HG03571 (cell line): Measurements from ENCODE around the gene OAS2.

Experiments used
- ATAC-seq: cut with Tn5 transposase; IDR thresholded peaks from one replicate; pipeline ENCODE4 v1.9.1; 2021; ENCODE audit not compliant: unreplicated experiment

The OAS2 gene

DNA sequence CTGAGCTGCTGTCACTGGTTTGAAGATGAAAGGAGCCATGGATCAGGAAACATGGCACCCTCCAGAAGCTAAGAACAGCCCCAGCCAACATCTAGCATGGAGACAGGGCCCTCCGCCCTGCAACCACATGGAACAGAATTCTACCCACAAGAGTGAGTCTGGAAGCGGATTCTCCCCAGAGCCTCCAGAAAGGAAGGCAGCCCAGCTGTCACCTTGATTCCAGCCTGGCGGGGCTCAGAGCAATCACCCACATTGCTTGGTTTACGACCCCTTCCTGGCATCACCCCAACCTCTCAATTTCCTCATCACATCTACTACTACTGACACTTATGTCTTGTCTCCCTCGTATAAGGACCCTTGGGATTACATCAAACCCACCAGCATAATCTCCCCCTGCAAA lies 38.5 kb downstream of the OAS2 start:
- ATAC-seq, result no peak

GRCh38 chr12:113019025-113019424 lies 40.7 kb downstream of the OAS2 start:
- no peak for ATAC-seq

GRCh38 chr12:113021500-113021899 lies 43.2 kb downstream of the OAS2 start:
- no peak for ATAC-seq

DNA sequence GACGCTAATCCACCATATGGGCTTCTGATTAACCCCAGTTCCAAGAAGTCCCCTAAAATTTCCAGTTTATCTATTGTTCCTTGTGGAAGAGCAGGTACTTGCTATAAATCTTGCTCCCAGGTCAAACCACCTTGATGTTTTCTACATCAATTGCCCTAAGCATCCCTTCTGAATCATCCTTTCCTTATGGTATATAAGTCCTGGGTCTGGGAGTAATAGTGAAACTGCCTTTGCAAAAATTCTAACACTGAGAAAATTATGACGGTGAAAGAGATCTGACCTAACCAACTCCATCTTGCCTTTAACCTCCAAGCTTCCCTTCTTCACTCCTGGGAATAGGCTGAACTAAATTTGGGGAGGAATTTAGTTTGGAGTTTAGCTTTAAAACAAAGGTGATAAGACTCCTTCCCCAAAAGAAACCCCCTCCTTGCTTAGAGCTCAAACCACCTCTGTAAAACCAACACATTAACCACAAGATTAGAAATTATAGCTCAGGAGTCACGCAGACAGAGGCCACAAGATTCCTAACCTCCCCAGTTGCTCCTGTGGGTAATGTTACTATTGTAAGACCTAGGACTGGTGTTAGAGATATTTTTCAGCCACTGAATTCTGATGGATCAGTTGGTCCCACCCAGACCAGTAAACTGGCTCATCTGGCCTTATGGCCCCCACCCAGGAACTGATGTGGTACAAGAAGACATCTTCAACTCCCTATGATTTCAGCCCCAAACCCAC lies 44.4 kb downstream of the OAS2 start:
- ATAC-seq, result no peak

DNA sequence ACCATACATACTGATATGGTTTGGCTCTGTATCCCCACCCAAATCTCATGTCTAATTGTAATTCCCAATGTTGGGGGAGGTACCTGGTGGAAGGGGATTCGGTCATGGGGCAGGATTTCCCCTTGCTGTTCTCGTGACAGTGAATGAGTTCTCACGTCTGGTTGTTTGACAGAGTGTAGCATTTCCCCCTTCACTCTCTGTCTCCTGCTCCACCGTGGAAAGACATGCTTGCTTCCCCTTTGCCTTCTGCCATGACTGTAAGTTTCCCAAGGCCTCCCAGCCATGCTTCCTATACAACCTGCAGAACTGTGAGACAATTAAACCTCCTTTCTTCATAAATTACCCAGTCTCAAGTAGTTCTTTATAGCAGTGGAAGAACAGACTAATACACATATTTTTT lies 49.4 kb downstream of the OAS2 start:
- ATAC-seq, result no peak

DNA sequence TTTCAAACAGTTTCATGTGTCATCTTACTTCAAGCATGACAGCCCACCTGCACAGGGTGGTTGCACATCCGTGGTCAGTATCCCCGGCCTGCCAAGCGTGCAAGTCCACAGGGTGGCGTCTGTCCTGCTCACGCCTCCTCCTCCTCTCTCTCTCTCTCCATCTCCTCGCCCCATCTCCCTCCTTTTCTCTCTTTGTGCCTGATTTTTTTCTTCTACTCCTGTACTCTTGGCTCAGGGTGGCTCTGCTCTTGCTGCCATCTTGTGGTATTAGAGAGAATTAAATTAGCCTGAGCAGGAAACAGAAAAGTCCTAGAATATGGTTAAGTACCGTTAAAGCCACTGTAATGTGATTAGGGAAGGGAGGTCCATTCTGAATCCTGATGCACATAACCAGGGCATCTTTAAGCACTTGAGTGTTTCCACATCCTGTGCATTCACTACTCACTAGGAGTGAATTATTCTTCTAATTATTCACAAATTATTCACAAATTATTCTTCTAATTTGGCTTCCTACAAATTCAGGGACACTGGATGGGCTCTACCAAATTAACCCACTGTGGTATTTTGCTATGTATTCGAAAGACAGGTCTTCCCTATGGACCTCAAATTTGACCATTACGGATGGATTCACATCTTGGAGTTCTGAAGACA lies 52.7 kb downstream of the OAS2 start:
- ATAC-seq, result no peak

- ATAC-seq, result no peak
These were observed 61.7 kb downstream of the OAS2 start for GRCh38 chr12:113039911-113040445.

GRCh38 chr12:113040722-113041171 lies 62.4 kb downstream of the OAS2 start:
- no peak for ATAC-seq

DNA sequence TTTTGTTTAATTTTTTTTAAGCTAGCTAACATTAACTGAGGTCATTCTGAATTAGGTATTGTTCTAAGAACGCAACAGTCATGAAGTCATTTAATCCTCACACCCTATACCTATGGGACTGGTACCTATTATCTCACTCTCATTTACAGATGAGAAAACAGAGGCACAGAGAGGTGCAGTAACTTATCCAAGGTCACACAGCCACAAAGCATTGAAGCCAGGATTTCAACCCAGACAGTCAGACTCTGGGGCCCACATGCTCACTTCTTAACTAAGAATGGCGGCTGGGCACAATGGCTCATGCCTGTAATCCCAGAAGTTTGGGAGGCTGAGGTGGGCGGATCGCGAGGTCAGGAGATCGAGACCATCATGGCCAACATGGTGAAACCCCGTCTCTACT lies 63.2 kb downstream of the OAS2 start:
- ATAC-seq, result no peak

GRCh38 chr12:113043240-113043639 lies 64.9 kb downstream of the OAS2 start:
- ATAC-seq, result no peak

GRCh38 chr12:113044516-113044915 lies 66.2 kb downstream of the OAS2 start:
- no peak for ATAC-seq

DNA sequence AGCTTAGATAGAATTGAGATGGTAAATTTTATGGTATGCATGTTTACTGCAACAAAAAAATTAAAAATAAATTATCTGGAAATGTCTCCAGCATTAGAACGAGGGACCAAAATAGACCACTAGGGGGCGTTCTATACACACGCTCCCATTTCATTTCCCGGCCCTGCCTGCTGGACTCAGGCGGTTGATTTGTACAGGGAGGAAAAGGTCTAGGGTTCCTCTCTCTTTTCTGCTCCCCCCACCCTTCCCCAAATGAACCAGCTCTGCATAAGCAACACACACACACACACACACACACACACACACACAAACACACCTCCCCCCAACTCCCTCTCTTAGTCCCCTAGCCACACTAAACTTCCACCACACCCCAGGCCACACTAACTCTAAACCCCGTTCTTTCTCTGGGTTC lies 70.4 kb downstream of the OAS2 start:
- ATAC-seq, result no peak

DNA sequence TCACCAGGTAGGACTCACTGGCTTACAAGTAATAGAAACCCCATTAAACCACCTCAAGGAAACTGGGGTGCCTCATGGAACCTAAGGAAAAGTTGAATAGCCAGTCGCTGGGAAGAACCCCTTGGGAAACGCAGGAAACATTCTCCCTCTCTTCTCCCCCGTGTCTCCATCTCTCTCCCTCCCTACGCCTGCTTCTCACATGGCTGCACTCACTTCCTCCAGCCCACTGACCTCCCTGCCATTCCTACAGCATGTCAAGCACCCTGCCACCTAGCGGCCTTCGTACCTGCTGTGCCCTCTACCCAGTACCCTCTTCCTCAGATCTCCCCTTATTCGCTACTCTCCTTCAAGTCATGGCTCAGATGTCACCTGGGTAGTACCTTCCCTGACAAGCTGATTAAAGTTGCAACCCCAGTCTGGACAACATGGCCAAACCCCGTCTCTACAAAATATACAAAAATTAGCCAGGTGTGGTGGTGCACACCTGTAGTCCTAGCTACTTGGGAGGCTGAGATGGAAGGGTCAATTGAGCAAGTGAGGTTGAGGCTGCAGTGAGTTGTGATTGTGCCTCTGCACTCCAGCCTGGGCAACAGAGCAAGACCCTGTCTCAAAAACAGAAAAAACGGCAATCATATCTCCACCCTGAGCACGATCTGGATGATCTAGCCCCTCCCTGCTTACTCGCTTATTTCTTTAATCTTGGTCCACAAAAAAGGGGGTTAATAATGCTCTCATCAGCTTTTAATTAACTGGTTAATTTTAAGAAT lies 71.8 kb downstream of the OAS2 start:
- ATAC-seq, result no peak

GRCh38 chr12:113050795-113051194 lies 72.5 kb downstream of the OAS2 start:
- ATAC-seq, result no peak

DNA sequence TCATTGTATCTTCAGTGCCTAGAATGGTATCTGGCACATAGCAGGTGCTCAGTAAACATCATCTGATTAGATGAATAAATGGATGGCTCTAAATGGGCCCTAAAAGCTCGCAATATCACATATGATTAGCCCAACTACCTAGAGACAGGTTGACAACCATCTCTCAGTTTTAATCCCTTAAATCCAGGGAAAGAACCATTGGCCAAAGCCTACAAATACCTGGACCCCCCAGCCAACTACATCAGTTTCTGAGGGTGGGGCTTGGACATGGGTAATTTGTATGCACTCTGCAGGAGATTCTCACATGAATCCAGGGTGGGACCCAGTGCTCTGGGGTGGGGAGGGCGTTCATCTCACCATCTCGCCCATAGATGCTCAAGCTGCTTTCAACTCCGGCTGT lies 73.4 kb downstream of the OAS2 start:
- no peak for ATAC-seq

GRCh38 chr12:113052326-113052725 lies 74.0 kb downstream of the OAS2 start:
- no peak for ATAC-seq

DNA sequence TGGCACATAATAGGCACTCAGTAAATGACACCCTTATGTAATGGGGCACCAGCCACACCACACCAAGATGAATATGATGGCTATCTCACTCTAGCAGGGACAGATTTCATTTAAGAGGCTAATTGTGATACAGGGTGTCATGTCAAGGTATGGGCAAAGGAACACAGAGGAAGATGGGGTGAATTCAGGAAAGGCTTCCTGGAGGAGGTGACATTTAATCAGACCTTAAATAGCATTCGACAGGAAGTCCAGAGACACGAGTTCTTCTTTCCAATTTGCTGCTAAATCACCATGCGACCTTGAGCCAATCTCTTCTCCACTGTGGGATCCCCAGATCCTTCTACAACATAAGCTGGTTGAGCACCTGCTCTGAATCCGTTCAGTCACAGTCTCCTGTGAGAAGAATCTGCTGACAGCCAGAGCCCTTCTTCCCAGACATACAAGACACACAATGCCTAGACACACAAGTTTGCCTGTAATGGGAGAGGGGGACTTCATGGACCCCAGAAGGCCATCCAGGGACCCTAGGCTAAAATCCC lies 76.7 kb downstream of the OAS2 start:
- ATAC-seq, result no peak

- ATAC-seq, result no peak
These were observed 77.5 kb downstream of the OAS2 start for GRCh38 chr12:113055594-113056380.

DNA sequence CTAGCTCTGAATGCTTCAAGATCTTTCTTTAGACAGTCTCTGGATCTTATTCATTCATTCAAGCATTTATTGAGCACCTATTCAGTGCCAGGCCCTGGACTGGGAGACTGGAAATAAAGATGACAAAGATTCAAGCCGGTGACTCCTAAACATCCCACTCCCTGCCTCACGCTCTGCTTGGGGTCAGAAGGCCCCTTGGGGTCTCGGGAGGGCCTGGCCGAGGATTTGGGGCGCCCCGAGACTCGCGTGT lies 78.0 kb downstream of the OAS2 start:
- ATAC-seq, result no peak

DNA sequence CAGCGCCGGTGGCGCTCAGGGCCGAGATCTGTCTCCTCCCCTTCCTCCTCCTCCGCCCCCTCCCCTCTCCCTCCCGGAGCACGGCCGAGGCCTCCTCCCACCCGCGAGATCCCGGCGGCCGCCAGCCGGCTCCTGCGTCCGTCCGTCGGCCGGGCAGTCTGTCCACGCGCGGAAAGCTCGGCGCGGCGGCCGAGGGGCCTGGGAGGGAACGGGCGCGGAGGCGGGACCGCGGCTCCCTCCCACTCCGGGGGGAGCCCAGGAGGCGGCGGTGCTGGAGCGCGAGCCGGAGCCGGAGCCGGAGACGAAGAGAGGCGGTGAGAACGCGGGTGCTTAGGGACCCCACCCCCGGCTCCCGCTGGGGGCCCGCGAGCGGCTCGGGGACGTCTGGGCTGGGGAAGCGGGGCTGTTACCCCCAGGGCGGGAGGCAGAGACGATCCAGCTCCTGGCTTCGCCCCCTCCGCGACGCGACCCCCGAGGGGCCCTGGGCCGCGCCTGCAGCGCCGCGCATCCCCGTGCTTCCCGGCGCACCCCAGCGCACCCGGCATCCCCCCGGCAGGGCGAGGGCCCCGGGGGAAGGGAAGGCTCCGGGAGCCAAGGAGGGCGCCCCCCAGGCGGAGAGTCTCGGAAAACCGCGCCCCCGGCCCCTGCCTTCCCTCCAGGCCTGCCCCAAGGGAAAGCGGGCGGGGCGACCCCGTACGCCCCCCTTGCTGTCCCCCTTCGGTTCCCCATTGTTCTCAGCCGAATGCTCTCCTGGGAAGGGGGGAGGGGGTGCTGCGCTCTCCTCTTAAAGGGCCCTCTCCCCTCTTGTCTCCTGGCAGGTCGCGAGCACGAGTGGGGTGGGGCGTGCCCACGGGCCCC lies 78.5 kb downstream of the OAS2 start, which contains the start of gene DTX1:
Gene DTX1, plus strand, starts transcription at position 100 of the 858 bp plus-strand sequence. CDS start 1,463 bp downstream, outside the sequence.
- no peak for ATAC-seq
